Panc1 (cell line): Measurements from ENCODE around the gene XRCC4. TPM values are rescaled to one million over a fixed set of nuclear protein-coding genes. Genes with fewer than 3 reads are reported as not detected.

Experiments
- ATAC-seq: fragments of 200-7000 bp; cut with Tn5 transposase; 2 replicates; pipeline ENCODE4 v1.9.1; 2020; ENCODE audit warnings: mild to moderate bottlenecking, moderate library complexity
- BruUV-seq: library from RNA; stranded (reverse); fragments of 400-500 nt; replicated peaks from 2 replicates; lab custom pipeline; 2021; lab: Mats Ljungman, UMichigan
- CTCF ChIA-PET: fragments of 300-600 bp; sonication (Branson Sonifier 250); formaldehyde crosslinking; loops from one replicate; lab custom pipeline; 2022; ENCODE audit warnings: antibody characterized with exemption; lab: Charles Lee
- POLR2A ChIA-PET: fragments of 300-600 bp; sonication (Branson Sonifier 250); formaldehyde crosslinking; loops from one replicate; lab custom pipeline; 2022; ENCODE audit warnings: antibody characterized with exemption; lab: Charles Lee
- DNase-seq: peaks from one replicate; pipeline ENCODE4 v3.0.0-alpha.2; 2010; ENCODE audit warnings: low read depth, low spot score
- H3K27ac ChIP-seq: 2 replicates; pipeline ENCODE4 v1.5.1; 2011; ENCODE audit warnings: mild to moderate bottlenecking, low read length, inconsistent platforms
- H3K27me3 ChIP-seq: fragments of 200-500 bp; sonication (Bioruptor generic); 2 replicates; pipeline ENCODE4 v1.6.0; 2014; ENCODE audit warnings: low read length, inconsistent platforms; ENCODE audit not compliant: control insufficient read depth, insufficient read depth
- H3K36me3 ChIP-seq: fragments of 200-500 bp; sonication (Bioruptor generic); 2 replicates; pipeline ENCODE4 v1.5.1; 2014; ENCODE audit warnings: inconsistent platforms, mild to moderate bottlenecking, low read length, moderate library complexity; ENCODE audit not compliant: control insufficient read depth, insufficient read depth
- H3K4me1 ChIP-seq: 2 replicates; pipeline ENCODE4 v1.5.1; 2011; ENCODE audit warnings: inconsistent platforms, mild to moderate bottlenecking, low read length, moderate library complexity; ENCODE audit not compliant: control insufficient read depth, insufficient read depth
- H3K4me3 ChIP-seq, 2 experiments: 2 replicates each; pipeline ENCODE4 v1.5.1; 2011 to 2012; ENCODE audit warnings: low read depth in 2 of 2, low read length in 2 of 2, mild to moderate bottlenecking in 2 of 2, inconsistent platforms in 1 of 2, moderate library complexity in 1 of 2
- H3K9me3 ChIP-seq: fragments of 200-500 bp; sonication (Bioruptor generic); 2 replicates; pipeline ENCODE4 v1.5.1; 2014; ENCODE audit warnings: low read depth, mild to moderate bottlenecking, inconsistent platforms, low read length, moderate library complexity; ENCODE audit not compliant: control insufficient read depth, insufficient read depth
- CTCF ChIP-seq: fragments of 450-650 bp; IDR thresholded peaks from 2 replicates; pipeline ENCODE4 v1.5.1; 2017; ENCODE audit warnings: mild to moderate bottlenecking
- POLR2AphosphoS5 ChIP-seq: IDR thresholded peaks from 2 replicates; pipeline ENCODE4 v1.6.1; 2012; ENCODE audit warnings: mild to moderate bottlenecking, low read depth, low read length, moderate library complexity
- REST ChIP-seq, 2 experiments: IDR thresholded peaks; 2 replicates each; pipeline ENCODE4 v1.6.1; 2011 to 2012; ENCODE audit warnings: low read depth in 2 of 2, control low read depth in 1 of 2, low read length in 1 of 2, mild to moderate bottlenecking in 1 of 2, moderate library complexity in 1 of 2; ENCODE audit not compliant: insufficient read depth in 1 of 2
- SIN3A ChIP-seq: IDR thresholded peaks from 2 replicates; pipeline ENCODE4 v1.6.1; 2012; ENCODE audit warnings: low read depth, mild to moderate bottlenecking, low read length, moderate library complexity, borderline replicate concordance; ENCODE audit not compliant: insufficient read depth
- TCF7L2 ChIP-seq: IDR thresholded peaks from 2 replicates; pipeline ENCODE4 v1.6.1; 2011; ENCODE audit warnings: mild to moderate bottlenecking, low read depth, low read length, inconsistent platforms
- in situ Hi-C: cut with HindIII; loops from 2 replicates; pipeline ENCODE4 v1.10.0; 2016; ENCODE audit warnings: low sequenced_read_pairs, low pct_unique_long_range_greater_than_20kb
- intact Hi-C: fragments of 100-400 bp; cut with micrococcal nuclease; formaldehyde crosslinking; loops from one replicate; pipeline ENCODE4 v1.10.0; 2022; ENCODE audit not compliant: unreplicated experiment
- total RNA-seq: library from RNA; stranded (reverse); gene quantifications from one replicate; pipeline ENCODE4 v1.2.1, GENCODE V29; 2021; ENCODE audit not compliant: unreplicated experiment

Gene XRCC4
- total RNA-seq, 1 experiment from 2014 or later, result 12.5 TPM

DNA sequence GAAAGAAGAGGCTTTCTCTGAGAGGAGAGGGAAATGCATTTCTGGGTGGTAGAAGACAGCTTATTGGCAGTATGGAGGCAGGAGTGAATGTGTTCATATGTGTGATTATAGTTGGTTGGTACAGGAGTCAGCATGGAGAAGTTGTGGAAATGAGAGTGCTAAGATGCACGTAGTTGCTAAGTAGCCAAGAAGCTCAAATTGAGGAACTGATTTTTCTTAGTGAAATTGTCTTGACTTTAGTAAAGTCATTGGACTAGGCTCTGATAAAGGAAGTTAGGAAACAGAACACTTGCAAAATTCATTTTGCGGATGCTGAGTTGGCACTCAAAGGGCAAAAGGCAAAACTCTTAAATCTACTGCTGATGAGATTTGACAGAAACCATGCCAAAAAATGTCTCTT, 235.3 kb downstream of the XRCC4 start:
- in situ Hi-C loops (no loop called here), intact Hi-C loops (no loop called here)
- BruUV-seq, result no TSS peak
- no peak for ATAC-seq
- H3K9me3 ChIP-seq, result peaks cover 10% of the 10 kb centered on the region; the same call in 1 of the 2 replicates
- ChIA-PET CTCF (no interaction called here), POLR2A (no interaction called here)
- no peak for DNase-seq
- TF ChIP-seq POLR2AphosphoS5 (no peak), TCF7L2 (no peak), SIN3A (no peak), CTCF (no peak), REST (IDR thresholded peaks at IDR 0.05; ENCODE audit: insufficient read depth in 1 of 2, low read depth in 2 of 2, low read length in 1 of 2) (no peak)
- H3K4me1 ChIP-seq, result no peaks in the 10 kb centered on the region
- H3K36me3 ChIP-seq, result no peaks in the 10 kb centered on the region
- no peak overlapping the region for H3K27ac ChIP-seq
- no peaks in the 10 kb centered on the region for H3K27me3 ChIP-seq
- H3K4me3 ChIP-seq, result no peak overlapping the region

GRCh38 chr5:83313436-83313835, 236.1 kb downstream of the XRCC4 start:
- Histone ChIP-seq H3K27ac (no peak overlapping the region), H3K36me3 (no peaks in the 10 kb centered on the region), H3K4me3 (no peak overlapping the region), H3K4me1 (no peaks in the 10 kb centered on the region), H3K9me3 (peaks cover 10% of the 10 kb centered on the region; the same call in 1 of the 2 replicates), H3K27me3 (no peaks in the 10 kb centered on the region)
- ChIA-PET POLR2A (no interaction called here), CTCF (no interaction called here)
- DNase-seq (no peak), ATAC-seq (no peak)
- no TSS peak for BruUV-seq
- no peak for TF ChIP-seq REST (IDR thresholded peaks at IDR 0.05; ENCODE audit: insufficient read depth in 1 of 2, low read depth in 2 of 2, low read length in 1 of 2)
- TF ChIP-seq SIN3A, result no peak
- no peak for TF ChIP-seq TCF7L2
- TF ChIP-seq CTCF, result no peak
- TF ChIP-seq POLR2AphosphoS5, result no peak
- intact Hi-C loops (no loop called here), in situ Hi-C loops (no loop called here)
